Measurements from ENCODE around the gene UQCRHL. TPM values are rescaled to one million over a fixed set of nuclear protein-coding genes. Genes with fewer than 3 reads are reported as not detected.

The UQCRHL gene
- total and polyA plus RNA-seq, 10 donors = 0.67 to 2.6 (median 1.7) TPM

GRCh38 chr1:15797614-15798390 lies 9.6 kb downstream of the UQCRHL start:
- no peak overlapping the region for H3K4me3 ChIP-seq
- H3K9me3 ChIP-seq = no peaks in the 10 kb centered on the region
- H3K4me1 ChIP-seq = peaks cover 0 to 23% (median 10%) of the 10 kb centered on the region in 6 donors
- peak overlapping the region in 2 of 8 donors; percentile 72 to 73 for H3K27ac ChIP-seq
- no peaks in the 10 kb centered on the region for H3K36me3 ChIP-seq
- WGBS, 5 donors = 87 to 93% (median 88%) methylated on average over 14 of the region's 14 CpGs
- DNase-seq = no peak
- no peak for TF ChIP-seq CTCF (IDR thresholded peaks at IDR 0.05 in 8 of 11, conservative IDR thresholded peaks at IDR 0.05 in 3 of 11)
- H3K27me3 ChIP-seq (replicated peaks in 1 of 7) = no peaks in the 10 kb centered on the region
- intact Hi-C loops (cut with DNase I; ENCODE audit: low total_unique reads) = loop anchor here (10.0 kb wide), 1 partner anchor 257 kb away; no protein-coding TSS in a partner anchor

GRCh38 chr1:15796086-15796462 lies 11.4 kb downstream of the UQCRHL start:
- TF ChIP-seq POLR2AphosphoS5 (IDR thresholded peaks at IDR 0.05) (no peak), CTCF (IDR thresholded peaks at IDR 0.05 in 8 of 11, conservative IDR thresholded peaks at IDR 0.05 in 3 of 11) (no peak), POLR2A (IDR thresholded peaks at IDR 0.05) (no peak)
- intact Hi-C loops (cut with DNase I; ENCODE audit: low total_unique reads) = loop anchor here (10.0 kb wide), 1 partner anchor 259 kb away; no protein-coding TSS in a partner anchor
- no peak for DNase-seq
- Histone ChIP-seq H3K27ac (peak overlapping the region in 3 of 8 donors; percentile 2 to 72 (median 29)), H3K36me3 (no peaks in the 10 kb centered on the region), H3K4me1 (peaks cover 3 to 30% (median 16%) of the 10 kb centered on the region in 6 donors), H3K9me3 (no peaks in the 10 kb centered on the region), H3K27me3 (replicated peaks in 1 of 7) (no peaks in the 10 kb centered on the region), H3K4me3 (no peak overlapping the region)
- 83 to 100% (median 93%) methylated on average over 2 of the region's 2 CpGs for WGBS, 5 donors

GRCh38 chr1:15788624-15789301 lies 18.7 kb downstream of the UQCRHL start:
- Histone ChIP-seq H3K9me3 (no peaks in the 10 kb centered on the region), H3K27ac (peak overlapping the region in 3 of 8 donors; percentile 19 to 33 (median 32)), H3K36me3 (peaks cover 0 to 16% (median 0%) of the 10 kb centered on the region in 6 donors), H3K4me1 (peaks cover 3 to 15% (median 7%) of the 10 kb centered on the region in 6 donors), H3K4me3 (no peak overlapping the region), H3K27me3 (replicated peaks in 1 of 7) (peaks cover 0 to 5% (median 0%) of the 10 kb centered on the region in 7 donors)
- no peak for DNase-seq
- intact Hi-C loops (cut with DNase I; ENCODE audit: low total_unique reads) = no loop called here
- 40 to 71% (median 61%) methylated on average over 13 of the region's 13 CpGs for WGBS, 5 donors
- TF ChIP-seq POLR2AphosphoS5 (IDR thresholded peaks at IDR 0.05) = no peak
- TF ChIP-seq CTCF (IDR thresholded peaks at IDR 0.05 in 8 of 11, conservative IDR thresholded peaks at IDR 0.05 in 3 of 11) = no peak
- TF ChIP-seq POLR2A (IDR thresholded peaks at IDR 0.05) = no peak

GRCh38 chr1:15786581-15786980 lies 20.9 kb downstream of the UQCRHL start:
- peaks cover 0 to 7% (median 0%) of the 10 kb centered on the region in 6 donors for H3K4me1 ChIP-seq
- no peak overlapping the region for H3K4me3 ChIP-seq
- intact Hi-C loops (cut with DNase I; ENCODE audit: low total_unique reads) = no loop called here
- peaks cover 0 to 16% (median 0%) of the 10 kb centered on the region in 6 donors for H3K36me3 ChIP-seq
- peaks cover 0 to 5% (median 0%) of the 10 kb centered on the region in 7 donors for H3K27me3 ChIP-seq (replicated peaks in 1 of 7)
- DNase-seq = no peak
- H3K27ac ChIP-seq = no peak overlapping the region
- no peaks in the 10 kb centered on the region for H3K9me3 ChIP-seq
- TF ChIP-seq POLR2AphosphoS5 (IDR thresholded peaks at IDR 0.05) (peak in 1 of 3 donors; percentile 20), CTCF (IDR thresholded peaks at IDR 0.05 in 8 of 11, conservative IDR thresholded peaks at IDR 0.05 in 3 of 11) (no peak), POLR2A (IDR thresholded peaks at IDR 0.05) (no peak)
- WGBS, 5 donors = 79 to 90% (median 88%) methylated on average over 10 of the region's 10 CpGs

All from spleen (tissue), 11 donors.